ENCODE data around the gene DCAF10.
"Not testable (repeated sequence)": the region's sequence is repeated elsewhere in the genome, so short reads cannot be mapped to it uniquely, and the experiment has no call there.

Gene DCAF10

GRCh38 chr9:37796232-37796631 lies 4.4 kb upstream of the DCAF10 start:
- DNase-seq = no peak

GRCh38 chr9:37798677-37799076 lies 1.9 kb upstream of the DCAF10 start:
- DNase-seq = no peak

- DNase-seq = no peak
Observed at GRCh38 chr9:37801287-37801850, 772 bp downstream of the DCAF10 start.

GRCh38 chr9:37801959-37802711 lies 1.5 kb downstream of the DCAF10 start:
- no peak for DNase-seq

GRCh38 chr9:37806271-37806670 lies 5.7 kb downstream of the DCAF10 start:
- no peak for DNase-seq

- not testable (repeated sequence) for DNase-seq
Observed at GRCh38 chr9:37809676-37810075, 9.1 kb downstream of the DCAF10 start.

- DNase-seq = no peak
Observed at GRCh38 chr9:37811906-37812476, 11.4 kb downstream of the DCAF10 start.

- no peak for DNase-seq
Observed at GRCh38 chr9:37812773-37813379, 12.3 kb downstream of the DCAF10 start.

- DNase-seq = no peak
Observed at GRCh38 chr9:37818849-37819248, 18.3 kb downstream of the DCAF10 start.

GRCh38 chr9:37820142-37820541 lies 19.5 kb downstream of the DCAF10 start:
- no peak for DNase-seq

GRCh38 chr9:37825174-37825573 lies 24.6 kb downstream of the DCAF10 start:
- not testable (repeated sequence) for DNase-seq

GRCh38 chr9:37827483-37828165 lies 27.0 kb downstream of the DCAF10 start:
- DNase-seq = no peak

GRCh38 chr9:37835821-37836220 lies 35.2 kb downstream of the DCAF10 start:
- DNase-seq = no peak

GRCh38 chr9:37836386-37836785 lies 35.8 kb downstream of the DCAF10 start:
- DNase-seq = no peak

GRCh38 chr9:37839496-37840461 lies 39.2 kb downstream of the DCAF10 start:
- DNase-seq = no peak

- DNase-seq = no peak
Observed at GRCh38 chr9:37840560-37841194, 40.1 kb downstream of the DCAF10 start.

GRCh38 chr9:37852222-37852621 lies 51.6 kb downstream of the DCAF10 start:
- no peak for DNase-seq

GRCh38 chr9:37856551-37856950 lies 56.0 kb downstream of the DCAF10 start:
- no peak for DNase-seq

GRCh38 chr9:37859043-37859442 lies 58.4 kb downstream of the DCAF10 start:
- DNase-seq = no peak

GRCh38 chr9:37862530-37862929 lies 61.9 kb downstream of the DCAF10 start:
- no peak for DNase-seq

GRCh38 chr9:37870081-37870798 lies 69.6 kb downstream of the DCAF10 start:
- DNase-seq = no peak

Measured in NCI-H1436 (cell line).